OCI-LY3 (cell line): Measurements from ENCODE around the gene LOXL1.

Source experiments
- CTCF ChIP-seq: fragments of 200-600, 300-600 bp; sonication (generic); IDR thresholded peaks from 2 replicates; pipeline ENCODE4 v1.5.1; 2014; ENCODE audit warnings: antibody characterized with exemption, low read length, low read depth
- EZH2phosphoT487 ChIP-seq: fragments of 200-600 bp; shearing (Covaris generic); IDR thresholded peaks from 2 replicates; pipeline ENCODE4 v1.6.1; 2018; ENCODE audit warnings: antibody characterized with exemption, mixed run types, low read depth

GRCh38 chr15:73901126-73901810 lies 25.0 kb upstream of the LOXL1 start:
- no peak for TF ChIP-seq CTCF
- no peak for TF ChIP-seq EZH2phosphoT487
